HL-60 (cell line): Measurements from ENCODE around the gene COPE.

Source experiments
- POLR2AphosphoS5 ChIP-seq: IDR thresholded peaks from 2 replicates; pipeline ENCODE4 v1.6.1; 2012; ENCODE audit warnings: low read depth
- TF ChIP-seq, protein P1 (sequence below): IDR thresholded peaks from one replicate; pipeline ENCODE4 v1.5.1; 2011; ENCODE audit warnings: low read length, control low read depth, inconsistent platforms; ENCODE audit not compliant: insufficient read depth
- TF ChIP-seq, protein P2 (sequence below): IDR thresholded peaks from 2 replicates; pipeline ENCODE4 v1.6.1; 2012; ENCODE audit warnings: low read depth; ENCODE audit not compliant: insufficient replicate concordance

DNA sequence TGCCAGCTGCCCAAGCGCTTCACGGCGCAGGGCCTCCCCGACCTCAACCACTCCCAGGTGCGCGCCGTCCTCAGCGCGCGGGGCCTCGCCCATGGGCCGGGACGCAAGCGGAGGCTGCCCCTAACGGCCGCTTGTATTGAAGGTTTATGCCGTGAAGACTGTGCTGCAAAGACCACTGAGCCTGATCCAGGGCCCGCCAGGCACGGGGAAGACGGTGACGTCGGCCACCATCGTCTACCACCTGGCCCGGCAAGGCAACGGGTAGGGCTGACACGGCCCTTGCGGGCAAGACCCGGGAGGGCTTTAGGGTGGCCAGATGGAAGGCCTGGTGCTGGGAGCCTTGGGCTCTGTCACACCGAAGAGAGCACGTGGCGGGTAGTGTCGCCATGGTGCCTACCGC lies 64.2 kb downstream of the COPE start:
- TF ChIP-seq, protein P1, sequence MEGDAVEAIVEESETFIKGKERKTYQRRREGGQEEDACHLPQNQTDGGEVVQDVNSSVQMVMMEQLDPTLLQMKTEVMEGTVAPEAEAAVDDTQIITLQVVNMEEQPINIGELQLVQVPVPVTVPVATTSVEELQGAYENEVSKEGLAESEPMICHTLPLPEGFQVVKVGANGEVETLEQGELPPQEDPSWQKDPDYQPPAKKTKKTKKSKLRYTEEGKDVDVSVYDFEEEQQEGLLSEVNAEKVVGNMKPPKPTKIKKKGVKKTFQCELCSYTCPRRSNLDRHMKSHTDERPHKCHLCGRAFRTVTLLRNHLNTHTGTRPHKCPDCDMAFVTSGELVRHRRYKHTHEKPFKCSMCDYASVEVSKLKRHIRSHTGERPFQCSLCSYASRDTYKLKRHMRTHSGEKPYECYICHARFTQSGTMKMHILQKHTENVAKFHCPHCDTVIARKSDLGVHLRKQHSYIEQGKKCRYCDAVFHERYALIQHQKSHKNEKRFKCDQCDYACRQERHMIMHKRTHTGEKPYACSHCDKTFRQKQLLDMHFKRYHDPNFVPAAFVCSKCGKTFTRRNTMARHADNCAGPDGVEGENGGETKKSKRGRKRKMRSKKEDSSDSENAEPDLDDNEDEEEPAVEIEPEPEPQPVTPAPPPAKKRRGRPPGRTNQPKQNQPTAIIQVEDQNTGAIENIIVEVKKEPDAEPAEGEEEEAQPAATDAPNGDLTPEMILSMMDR = no peak
- TF ChIP-seq POLR2AphosphoS5 = no peak; the same call in 1 of the 2 replicates
- TF ChIP-seq, protein P2, sequence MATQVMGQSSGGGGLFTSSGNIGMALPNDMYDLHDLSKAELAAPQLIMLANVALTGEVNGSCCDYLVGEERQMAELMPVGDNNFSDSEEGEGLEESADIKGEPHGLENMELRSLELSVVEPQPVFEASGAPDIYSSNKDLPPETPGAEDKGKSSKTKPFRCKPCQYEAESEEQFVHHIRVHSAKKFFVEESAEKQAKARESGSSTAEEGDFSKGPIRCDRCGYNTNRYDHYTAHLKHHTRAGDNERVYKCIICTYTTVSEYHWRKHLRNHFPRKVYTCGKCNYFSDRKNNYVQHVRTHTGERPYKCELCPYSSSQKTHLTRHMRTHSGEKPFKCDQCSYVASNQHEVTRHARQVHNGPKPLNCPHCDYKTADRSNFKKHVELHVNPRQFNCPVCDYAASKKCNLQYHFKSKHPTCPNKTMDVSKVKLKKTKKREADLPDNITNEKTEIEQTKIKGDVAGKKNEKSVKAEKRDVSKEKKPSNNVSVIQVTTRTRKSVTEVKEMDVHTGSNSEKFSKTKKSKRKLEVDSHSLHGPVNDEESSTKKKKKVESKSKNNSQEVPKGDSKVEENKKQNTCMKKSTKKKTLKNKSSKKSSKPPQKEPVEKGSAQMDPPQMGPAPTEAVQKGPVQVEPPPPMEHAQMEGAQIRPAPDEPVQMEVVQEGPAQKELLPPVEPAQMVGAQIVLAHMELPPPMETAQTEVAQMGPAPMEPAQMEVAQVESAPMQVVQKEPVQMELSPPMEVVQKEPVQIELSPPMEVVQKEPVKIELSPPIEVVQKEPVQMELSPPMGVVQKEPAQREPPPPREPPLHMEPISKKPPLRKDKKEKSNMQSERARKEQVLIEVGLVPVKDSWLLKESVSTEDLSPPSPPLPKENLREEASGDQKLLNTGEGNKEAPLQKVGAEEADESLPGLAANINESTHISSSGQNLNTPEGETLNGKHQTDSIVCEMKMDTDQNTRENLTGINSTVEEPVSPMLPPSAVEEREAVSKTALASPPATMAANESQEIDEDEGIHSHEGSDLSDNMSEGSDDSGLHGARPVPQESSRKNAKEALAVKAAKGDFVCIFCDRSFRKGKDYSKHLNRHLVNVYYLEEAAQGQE = no peak
